Measurements from ENCODE around the gene HSP90AB1.

HSP90AB1 gene

DNA sequence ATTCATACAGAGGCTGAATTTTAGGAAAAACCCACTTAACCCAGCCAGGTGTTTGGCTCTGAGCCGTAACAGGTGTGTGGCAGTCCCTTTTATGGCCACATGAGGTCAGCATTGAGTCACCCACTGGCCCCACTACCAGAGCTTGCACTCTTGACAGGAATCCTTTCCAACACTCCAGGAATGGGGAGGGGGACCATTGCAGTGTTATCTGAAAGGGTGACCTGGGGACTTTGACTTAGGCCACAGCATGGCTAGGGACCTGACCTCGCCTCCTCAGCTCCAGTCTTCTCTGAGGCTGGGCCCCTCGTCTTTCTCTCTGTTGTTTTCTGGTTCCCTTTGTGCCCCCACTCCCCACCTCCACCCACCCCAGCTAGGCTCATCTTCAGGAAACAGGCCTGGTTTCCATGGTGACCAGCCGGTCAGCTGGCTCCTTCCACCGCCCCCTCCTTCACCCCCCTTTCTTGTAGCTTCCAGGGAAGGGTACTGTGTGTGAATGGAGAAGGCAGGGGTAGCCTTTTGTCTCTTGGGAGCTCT, 21.3 kb downstream of the HSP90AB1 start:
- DNase-seq (ENCODE audit: low read depth in 2 of 2, low spot score in 1 of 2): no peak

DNA sequence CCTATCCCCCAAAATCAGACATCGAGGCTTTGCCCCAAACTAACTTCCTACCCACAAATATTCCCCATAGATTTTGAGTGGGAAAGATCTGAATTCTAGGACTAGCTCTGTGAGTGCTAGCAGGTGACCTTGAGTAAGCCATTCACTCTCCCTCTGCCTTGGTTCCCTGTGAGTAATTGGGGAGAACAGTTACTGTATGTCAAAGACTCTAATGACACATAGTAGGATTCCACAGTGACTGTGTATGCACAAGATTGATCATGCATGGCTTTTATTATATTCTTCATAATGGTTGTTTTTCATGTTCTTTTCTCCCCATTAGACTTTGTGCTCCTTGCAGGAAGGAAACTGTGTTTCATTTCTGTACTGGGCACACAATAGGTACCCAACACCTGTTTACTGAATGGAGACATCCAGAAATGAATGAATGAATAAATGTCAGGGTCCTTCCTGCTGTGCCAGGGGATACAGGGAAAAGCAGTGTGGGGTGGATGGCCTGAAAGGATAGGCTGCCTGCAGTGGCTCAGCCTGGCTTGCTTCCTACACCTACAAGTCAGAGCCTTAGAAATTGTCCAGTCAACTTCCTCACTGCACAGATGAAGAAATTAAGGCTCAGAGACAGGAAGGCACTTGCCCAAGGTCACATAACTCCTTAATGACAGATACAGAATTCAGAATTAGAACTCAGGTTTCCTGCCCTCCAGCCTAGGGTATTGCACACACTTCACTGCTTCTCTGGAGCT, 22.4 kb downstream of the HSP90AB1 start:
- no peak for DNase-seq (ENCODE audit: low read depth in 2 of 2, low spot score in 1 of 2)

DNA sequence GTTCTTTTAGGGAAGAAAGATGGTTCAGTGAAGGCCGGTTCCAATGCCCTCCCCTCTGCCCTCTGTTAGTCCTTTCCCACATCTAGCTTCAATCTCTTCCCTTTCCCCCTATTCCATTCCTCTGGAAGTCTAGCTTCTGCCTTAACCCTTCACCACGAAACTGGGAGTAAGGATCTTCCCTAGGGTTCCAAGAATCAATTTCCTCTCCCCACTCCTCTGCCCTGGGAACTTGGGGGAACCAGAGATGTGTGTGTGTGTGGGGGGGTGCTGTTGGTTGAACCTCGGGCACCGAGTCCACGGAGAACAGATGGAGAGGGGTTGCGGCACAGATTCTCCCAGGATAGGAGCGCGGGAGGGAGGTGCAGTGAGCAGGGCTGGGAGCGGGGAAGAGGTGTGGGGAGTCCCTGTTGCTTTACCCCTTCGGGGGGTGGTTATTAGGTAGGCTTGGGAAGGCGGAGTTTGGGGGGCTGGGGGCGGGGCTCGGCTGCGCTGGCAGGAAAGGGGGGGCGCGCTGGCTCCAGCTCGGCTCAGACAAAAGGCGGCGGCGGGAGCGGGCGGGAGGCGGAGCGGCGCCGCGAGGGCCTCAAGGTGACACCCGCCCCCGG, 23.1 kb downstream of the HSP90AB1 start, which contains the start of gene TMEM151B:
Gene TMEM151B (plus strand): TSS at position 530 of the 605 bp plus-strand sequence. CDS start 293 bp downstream, outside the sequence.
- no peak for DNase-seq (ENCODE audit: low read depth in 2 of 2, low spot score in 1 of 2)

DNA sequence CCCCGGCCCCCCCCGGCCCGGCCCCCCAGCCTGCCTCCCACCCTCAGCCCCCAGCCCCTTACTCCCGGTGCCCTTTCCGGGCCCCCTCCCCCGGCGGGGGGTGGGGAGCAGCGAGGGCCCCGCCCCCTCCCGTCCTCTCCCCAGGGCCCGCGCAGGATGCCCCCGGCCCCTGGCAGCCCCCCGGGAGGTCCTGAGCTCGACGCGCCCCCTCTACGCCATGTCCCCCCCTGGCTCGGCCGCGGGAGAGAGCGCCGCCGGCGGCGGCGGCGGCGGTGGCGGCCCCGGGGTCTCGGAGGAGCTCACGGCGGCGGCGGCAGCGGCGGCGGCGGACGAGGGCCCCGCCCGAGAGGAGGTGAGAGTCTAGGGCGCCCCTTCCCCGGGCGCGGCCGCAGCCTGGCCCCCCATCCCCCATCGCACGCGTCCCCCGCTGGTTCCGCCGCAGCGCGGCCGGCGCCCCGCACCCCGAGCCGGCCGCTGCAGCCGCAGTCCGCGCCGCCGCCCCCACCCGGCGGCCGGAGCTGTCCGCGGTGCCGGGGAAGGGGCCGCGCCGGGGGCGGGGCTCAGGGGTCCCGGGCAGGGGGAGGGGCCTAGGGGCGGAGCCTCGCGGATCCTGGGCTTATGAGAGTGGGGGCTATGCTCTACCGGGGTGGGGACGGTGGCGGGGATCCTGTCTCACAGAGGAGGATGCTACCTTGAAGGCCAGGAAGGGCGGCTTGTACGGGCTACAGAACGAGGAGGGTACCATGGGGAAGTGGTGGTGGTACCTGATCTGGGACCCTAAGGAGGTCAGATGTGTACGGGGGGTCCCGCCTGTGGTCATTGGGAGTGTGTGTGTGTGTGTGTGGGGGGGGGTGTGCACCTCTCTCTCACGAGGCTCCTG, 23.9 kb downstream of the HSP90AB1 start:
- DNase-seq (ENCODE audit: low read depth in 2 of 2, low spot score in 1 of 2): no peak

DNA sequence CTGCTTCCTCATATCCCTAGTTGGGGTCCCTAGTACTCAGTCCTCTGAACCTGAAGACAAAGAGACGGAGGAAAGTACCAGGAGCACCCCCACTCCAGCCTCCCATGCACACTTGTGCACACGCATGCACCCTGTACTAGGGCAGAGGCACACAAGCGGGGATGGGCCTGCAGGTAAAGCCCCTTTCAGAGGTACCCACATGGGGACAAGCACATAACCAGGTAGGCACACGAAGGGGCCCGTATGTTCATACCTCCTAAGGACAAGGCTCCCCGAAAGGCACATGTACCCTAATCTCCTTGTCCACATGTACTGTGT, 24.5 kb downstream of the HSP90AB1 start:
- DNase-seq (ENCODE audit: low read depth in 2 of 2, low spot score in 1 of 2): no peak

DNA sequence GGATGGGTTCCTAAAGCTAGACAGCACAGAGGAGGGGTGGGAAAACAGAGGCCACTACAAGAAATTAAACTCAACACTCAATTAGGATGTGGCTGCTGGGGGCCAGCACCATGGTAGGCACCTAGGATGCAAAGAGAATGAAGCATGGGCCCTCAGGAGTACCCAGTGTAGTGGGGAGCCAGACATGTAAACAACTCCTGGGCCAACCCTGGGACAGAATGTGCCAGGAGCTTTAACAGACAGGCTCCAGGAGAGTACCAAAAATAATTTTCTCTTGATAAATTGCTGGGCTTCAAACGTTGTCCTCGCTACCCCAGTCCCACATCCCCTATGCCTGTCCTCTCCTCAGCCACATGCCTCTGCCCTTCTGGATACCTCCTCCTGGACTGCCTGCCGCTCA, 25.0 kb downstream of the HSP90AB1 start:
- no peak for DNase-seq (ENCODE audit: low read depth in 2 of 2, low spot score in 1 of 2)

DNA sequence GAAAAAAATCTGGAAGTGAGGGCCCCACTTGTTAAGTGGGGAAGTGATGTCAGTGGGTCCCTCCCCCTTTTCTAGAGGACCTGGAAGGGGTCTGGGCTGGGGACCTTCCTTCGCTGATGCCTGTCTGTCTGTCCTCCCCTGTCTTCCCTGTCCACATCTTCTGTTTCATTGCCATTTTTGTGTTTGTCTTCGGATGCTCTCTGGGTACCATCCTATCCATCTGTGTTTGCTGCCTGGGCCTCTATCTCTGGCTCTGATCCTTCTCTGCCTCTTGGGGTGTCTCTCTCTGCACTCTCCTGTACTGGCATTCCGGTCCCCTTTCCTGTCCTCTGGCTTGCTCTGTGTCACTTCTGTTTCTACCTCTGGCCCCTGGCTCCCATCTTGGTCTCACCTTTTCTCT, 25.6 kb downstream of the HSP90AB1 start:
- DNase-seq (ENCODE audit: low read depth in 2 of 2, low spot score in 1 of 2): no peak

DNA sequence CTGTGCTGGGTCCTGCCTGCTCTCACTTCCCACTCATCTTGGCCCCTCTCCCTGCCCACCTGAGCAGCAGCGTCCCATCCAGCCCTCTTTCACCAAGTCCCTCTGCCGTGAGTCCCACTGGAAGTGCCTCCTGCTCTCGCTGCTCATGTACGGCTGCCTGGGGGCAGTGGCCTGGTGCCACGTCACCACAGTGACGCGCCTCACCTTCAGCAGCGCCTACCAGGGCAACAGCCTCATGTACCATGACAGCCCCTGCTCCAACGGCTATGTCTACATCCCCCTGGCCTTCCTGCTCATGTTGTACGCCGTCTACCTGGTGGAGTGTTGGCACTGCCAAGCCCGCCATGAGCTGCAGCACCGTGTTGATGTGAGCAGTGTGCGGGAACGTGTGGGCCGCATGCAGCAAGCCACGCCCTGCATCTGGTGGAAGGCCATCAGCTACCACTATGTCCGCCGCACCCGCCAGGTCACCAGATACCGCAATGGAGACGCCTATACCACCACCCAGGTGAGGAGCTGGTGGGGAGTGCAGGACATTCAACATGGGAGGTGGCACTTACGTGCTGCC, 26.2 kb downstream of the HSP90AB1 start:
- DNase-seq (ENCODE audit: low read depth in 2 of 2, low spot score in 1 of 2): no peak

DNA sequence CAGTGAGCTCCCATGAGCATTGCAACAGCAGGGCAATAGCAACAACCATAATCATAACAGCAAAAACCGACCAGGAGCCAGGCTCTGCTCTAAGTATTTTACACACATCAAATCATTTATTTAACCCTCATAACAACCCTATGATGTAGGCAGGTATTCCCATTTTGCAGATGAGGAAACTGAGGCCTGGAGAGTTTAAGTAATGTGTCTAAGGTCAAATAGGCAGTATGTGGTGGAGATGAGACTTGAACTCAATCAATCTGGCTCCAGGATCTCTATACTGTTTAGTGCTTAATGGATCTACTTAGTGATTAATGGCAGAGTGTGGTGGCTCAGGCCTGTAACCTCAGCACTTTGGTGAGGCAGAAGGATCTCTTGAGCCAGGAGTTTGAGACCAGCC, 26.7 kb downstream of the HSP90AB1 start:
- DNase-seq (ENCODE audit: low read depth in 2 of 2, low spot score in 1 of 2): no peak

DNA sequence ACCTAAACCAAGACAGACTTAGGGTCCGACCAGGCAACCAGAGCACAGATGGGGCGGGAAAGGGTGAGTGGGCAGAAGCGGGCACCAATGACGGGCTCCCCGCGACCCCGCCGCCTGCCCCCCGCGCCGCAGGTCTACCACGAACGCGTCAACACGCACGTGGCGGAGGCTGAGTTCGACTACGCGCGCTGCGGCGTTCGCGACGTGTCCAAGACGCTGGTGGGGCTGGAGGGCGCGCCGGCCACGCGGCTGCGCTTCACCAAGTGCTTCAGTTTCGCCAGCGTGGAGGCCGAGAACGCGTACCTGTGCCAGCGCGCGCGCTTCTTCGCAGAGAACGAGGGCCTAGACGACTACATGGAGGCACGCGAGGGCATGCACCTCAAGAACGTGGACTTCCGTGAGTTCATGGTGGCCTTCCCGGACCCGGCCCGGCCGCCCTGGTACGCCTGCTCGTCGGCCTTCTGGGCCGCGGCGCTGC, 28.4 kb downstream of the HSP90AB1 start:
- no peak for DNase-seq (ENCODE audit: low read depth in 2 of 2, low spot score in 1 of 2)

DNA sequence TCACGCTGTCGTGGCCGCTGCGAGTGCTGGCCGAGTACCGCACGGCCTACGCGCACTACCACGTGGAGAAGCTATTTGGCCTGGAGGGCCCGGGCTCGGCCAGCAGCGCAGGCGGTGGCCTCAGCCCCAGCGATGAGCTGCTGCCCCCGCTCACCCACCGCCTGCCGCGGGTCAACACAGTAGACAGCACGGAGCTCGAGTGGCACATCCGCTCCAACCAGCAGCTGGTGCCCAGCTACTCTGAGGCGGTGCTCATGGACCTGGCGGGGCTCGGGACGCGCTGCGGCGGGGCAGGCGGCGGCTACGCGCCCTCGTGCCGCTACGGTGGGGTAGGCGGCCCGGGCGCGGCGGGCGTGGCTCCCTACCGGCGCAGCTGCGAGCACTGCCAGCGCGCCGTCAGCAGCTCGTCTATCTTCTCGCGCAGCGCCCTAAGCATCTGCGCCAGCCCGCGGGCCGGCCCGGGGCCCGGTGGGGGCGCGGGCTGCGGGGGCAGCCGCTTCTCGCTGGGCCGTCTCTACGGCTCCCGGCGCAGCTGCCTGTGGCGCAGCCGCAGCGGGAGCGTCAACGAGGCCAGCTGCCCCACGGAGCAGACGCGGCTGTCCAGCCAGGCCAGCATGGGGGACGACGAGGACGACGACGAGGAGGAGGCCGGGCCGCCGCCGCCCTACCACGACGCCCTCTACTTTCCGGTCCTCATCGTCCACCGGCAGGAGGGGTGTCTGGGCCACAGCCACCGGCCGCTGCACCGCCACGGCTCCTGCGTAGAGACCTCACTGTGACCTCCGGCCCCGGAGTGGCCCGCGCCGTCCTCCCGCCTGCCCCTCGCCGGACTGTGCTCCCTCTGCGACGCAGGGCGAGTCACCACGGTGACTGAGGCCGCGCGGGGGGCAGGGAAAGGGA, 29.1 kb downstream of the HSP90AB1 start:
- no peak for DNase-seq (ENCODE audit: low read depth in 2 of 2, low spot score in 1 of 2)

DNA sequence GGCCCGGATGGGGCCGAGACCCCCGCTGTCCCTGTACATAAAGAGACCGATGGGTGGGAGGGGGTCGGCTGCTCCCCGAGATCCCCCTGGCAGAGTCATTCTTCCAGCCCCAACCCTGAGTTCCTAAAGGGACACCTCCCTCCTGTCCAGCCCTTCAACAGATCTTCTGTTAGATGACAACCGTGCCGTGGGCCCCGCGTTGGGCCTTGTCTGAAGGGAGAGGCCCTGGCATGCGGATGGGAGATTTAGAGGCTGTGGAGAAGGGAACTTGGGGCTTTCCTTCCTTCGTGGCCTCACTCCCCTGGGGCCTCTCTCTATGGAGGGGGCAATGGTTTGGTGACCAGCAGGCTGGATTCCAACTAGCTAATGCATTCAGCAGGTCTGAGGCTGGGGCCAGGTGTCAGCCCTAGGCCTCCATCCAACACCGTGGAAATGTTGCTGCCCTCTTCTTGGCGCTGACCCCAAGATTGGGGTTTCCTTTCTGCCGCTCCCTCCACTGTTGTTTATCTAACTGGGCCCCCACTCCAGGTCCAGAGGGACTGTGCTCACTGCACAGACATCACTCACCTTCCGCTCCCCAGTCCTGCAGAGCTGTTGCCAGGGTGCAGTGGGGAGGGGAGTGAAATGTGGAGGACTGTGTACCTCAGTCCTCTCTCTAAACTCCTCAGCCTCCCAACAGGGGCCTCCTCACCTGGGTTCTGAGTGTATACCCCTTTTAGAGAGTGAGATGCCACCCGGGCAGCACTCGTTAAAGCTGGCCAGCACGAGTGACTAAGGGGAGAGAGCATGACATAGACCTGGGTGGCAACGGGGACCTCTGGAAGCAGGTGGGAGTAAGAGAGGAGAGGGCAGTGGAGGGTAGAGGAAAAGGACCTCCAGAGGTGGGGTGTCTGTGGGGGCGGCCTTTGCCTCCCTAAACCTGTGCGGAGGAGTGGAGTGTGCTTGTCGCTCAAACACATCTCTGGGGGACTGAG, 30.1 kb downstream of the HSP90AB1 start:
- DNase-seq (ENCODE audit: low read depth in 2 of 2, low spot score in 1 of 2): no peak

DNA sequence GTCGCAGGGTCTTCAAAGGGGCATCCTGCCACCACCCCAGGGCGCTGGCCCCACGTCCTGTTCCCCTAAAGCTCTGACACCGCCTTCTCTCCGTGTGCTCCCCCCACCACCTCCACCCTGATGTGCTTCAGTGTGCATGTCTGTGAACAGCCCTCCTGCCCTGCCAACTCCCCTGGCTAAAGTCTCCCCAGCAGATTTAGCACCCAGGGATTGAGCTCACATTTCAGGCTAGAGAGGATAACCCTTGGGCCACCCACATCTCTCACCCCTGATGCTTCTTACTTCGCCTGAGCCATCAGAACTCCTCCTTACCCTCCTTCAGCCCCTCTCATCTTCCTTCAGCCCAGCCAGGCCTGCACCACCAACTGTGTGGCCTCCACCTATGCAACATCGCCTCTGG, 30.9 kb downstream of the HSP90AB1 start:
- DNase-seq (ENCODE audit: low read depth in 2 of 2, low spot score in 1 of 2): no peak

DNA sequence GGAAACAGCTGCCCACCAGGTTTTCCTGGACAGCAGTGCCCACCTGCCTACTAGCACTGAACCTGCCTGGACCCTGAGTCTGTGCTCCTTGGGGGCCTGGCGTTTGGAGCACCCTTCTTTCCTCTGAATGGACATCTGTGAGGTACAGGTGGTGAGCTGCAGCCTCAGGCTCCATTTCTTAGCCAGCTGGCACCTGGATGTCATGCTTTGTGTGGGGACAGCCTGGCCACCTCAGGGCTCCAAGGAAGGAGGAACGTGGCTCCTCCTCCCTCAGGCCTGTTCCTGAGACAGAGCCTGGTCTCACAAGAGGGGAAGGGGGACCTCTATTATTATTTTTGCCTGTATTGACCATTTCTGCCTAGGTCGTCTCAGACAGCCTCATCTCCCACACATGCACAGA, 31.4 kb downstream of the HSP90AB1 start:
- DNase-seq (ENCODE audit: low read depth in 2 of 2, low spot score in 1 of 2): no peak

DNA sequence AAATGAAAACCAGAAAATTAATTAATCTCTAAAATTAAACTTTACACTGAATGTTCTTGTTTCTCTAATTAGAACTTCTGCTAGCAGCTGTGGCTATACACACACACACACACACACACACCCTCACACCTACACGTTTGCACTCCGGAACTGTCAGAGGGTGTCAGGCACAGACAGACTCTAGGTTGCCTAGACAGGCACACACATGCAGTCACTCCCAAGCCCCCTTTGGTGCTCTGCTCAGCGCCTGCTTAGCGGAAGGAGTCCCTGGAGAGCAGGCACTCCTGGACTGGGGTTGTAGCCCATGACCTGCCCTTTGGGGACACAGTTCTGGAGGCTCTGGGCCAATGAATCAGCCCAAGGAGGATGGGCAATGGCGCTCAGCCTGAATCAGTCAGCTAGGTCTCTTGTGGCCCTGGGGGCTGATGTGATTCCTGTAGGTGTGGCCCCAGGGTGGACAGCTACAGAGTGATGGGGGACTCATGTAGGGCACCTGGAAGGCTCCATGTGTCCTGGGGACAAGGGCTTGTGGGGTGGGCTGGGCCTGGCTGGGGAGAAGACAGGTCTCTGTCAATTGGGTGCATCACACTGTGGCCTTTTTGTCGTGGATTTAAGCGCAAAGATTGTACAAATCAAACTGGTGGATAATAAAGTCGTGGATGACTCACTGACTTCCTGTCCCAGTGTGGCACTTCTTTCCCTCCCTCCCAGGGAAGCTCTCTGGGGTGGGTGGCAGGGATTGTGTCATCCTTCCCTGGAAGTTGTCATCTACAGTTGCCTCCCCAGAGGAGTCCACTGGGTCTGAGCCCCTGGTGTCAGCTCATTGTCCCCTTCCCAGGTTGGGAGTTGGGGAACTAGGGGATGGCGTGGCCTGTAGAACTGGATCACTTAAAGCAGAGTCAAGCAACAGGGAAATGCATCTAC, 32.1 kb downstream of the HSP90AB1 start:
- no peak for DNase-seq (ENCODE audit: low read depth in 2 of 2, low spot score in 1 of 2)

DNA sequence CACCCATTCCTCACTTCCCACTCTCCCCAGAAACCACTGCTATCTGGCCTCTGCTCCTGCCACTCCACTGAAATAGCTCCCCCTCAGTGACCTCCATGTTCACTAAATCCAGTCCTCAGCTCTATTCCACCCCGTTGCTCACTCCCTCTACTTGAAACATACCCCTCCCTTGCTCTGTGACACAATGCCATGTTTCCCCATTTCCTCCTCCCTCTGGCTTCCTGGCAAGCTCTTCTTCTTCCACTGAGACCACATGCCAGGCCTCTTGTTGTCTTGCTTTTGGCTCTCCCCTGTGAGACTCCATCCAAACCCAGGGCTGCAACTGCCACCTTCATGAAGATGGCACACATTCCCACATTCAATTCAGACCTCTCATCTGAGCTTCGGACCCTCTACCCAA, 37.2 kb downstream of the HSP90AB1 start:
- DNase-seq (ENCODE audit: low read depth in 2 of 2, low spot score in 1 of 2): no peak

DNA sequence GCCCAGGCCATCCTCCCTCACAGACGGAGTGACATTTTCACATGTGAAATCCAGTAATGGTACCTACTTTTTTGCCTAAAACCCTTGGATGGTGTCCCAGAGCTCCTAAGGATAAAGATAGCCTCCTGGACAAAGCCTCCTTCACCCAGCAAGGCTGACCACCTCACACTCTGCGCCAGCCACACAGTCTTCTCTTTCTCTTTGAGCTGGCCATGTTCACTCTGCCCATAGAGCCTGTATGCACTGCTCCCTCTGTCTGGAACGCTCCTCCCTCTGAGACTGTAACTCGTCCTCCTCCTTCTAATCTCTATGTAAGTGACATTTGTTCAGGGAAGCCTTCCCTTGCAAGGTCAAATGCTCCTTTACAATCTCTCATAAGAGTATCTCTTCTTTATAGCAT, 38.0 kb downstream of the HSP90AB1 start:
- no peak for DNase-seq (ENCODE audit: low read depth in 2 of 2, low spot score in 1 of 2)

All from stimulated activated CD8-positive, alpha-beta memory T cell treated with anti-CD3 and anti-CD28 coated beads, Interleukin-4, amount 100 ng/mL, for 1 hour (primary cell).